GM12878 (cell line): ENCODE results near the gene ANKFY1. TPM values are rescaled to one million over a fixed set of nuclear protein-coding genes. Genes with fewer than 3 reads are reported as not detected.

Experiments used
- ATAC-seq: fragments of 200-7000 bp; cut with Tn5 transposase; 3 replicates; pipeline ENCODE4 v1.9.1; 2020; ENCODE audit warnings: mild to moderate bottlenecking, moderate library complexity
- BruUV-seq: library from RNA; stranded (reverse); fragments of 400-500 nt; replicated peaks from 2 replicates; lab custom pipeline; 2021; lab: Mats Ljungman, UMichigan
- CTCF ChIA-PET: fragments of 300-600 bp; sonication (Branson Sonifier 250); formaldehyde crosslinking; extraction: SDS; loops from one replicate; lab custom pipeline; 2021; ENCODE audit warnings: inconsistent platforms; lab: Yijun Ruan, JAX
- POLR2A ChIA-PET: fragments of 350-600 bp; formaldehyde crosslinking; extraction: SDS; loops from one replicate; lab custom pipeline; 2021; ENCODE audit warnings: inconsistent platforms; lab: Charles Lee
- RAD21 ChIA-PET: fragments of 300-600 bp; sonication (Branson Sonifier 250); formaldehyde crosslinking; loops from one replicate; lab custom pipeline; 2023; ENCODE audit warnings: antibody characterized with exemption; ENCODE audit not compliant: unreplicated experiment; lab: Charles Lee
- SMC1A ChIA-PET: fragments of 300-600 bp; sonication (Branson Sonifier 250); formaldehyde crosslinking; loops from one replicate; lab custom pipeline; 2023; ENCODE audit not compliant: unreplicated experiment, uncharacterized antibody; lab: Charles Lee
- DNase-seq: peaks from one replicate; pipeline ENCODE4 v3.0.0-alpha.2; 2011; ENCODE audit warnings: low read depth, low spot score
- FAIRE-seq: peaks from 3 replicates; lab custom pipeline; 2011; peaks lifted over from hg19 to GRCh38; lab: Jason Lieb, UNC
- H2AFZ ChIP-seq: 2 replicates; pipeline ENCODE4 v1.6.0; 2011; ENCODE audit warnings: low read depth, low read length, control low read depth; ENCODE audit not compliant: control insufficient read depth
- H3K27ac ChIP-seq: 2 replicates; pipeline ENCODE4 v1.5.1; 2011; ENCODE audit warnings: control low read depth; ENCODE audit not compliant: control insufficient read depth, insufficient read depth
- H3K27me3 ChIP-seq, 2 experiments: replicated peaks in 1 of 2; 2 replicates each; pipeline versions ENCODE4 v1.6.0 to v1.6.1; 2011; ENCODE audit warnings: low read length in 1 of 2; ENCODE audit not compliant: control insufficient read depth in 2 of 2, insufficient read depth in 2 of 2
- H3K36me3 ChIP-seq, 2 experiments: 2 replicates each; pipeline ENCODE4 v1.5.1; 2011; ENCODE audit warnings: low read length in 1 of 2; ENCODE audit not compliant: control insufficient read depth in 2 of 2, insufficient read depth in 2 of 2
- H3K4me1 ChIP-seq: 2 replicates; pipeline ENCODE4 v1.6.1; 2011; ENCODE audit warnings: mild to moderate bottlenecking, low read length, moderate library complexity, mixed read lengths; ENCODE audit not compliant: control insufficient read depth, insufficient read depth
- H3K4me2 ChIP-seq: 2 replicates; pipeline ENCODE4 v1.6.0; 2011; ENCODE audit warnings: control low read depth; ENCODE audit not compliant: control insufficient read depth, insufficient read depth
- H3K4me3 ChIP-seq: fragments of 200-600 bp; sonication (generic); 2 replicates; pipeline ENCODE4 v1.5.1; 2016
- H3K79me2 ChIP-seq: 2 replicates; pipeline ENCODE4 v1.6.0; 2011; ENCODE audit warnings: low read length; ENCODE audit not compliant: control insufficient read depth, insufficient read depth
- H3K9ac ChIP-seq: 2 replicates; pipeline ENCODE4 v1.8.0; 2011; ENCODE audit warnings: low read length, control low read depth, mixed read lengths; ENCODE audit not compliant: control insufficient read depth, insufficient read depth
- H3K9me3 ChIP-seq: replicated peaks from 3 replicates; pipeline ENCODE4 v1.5.1; 2011; ENCODE audit warnings: mild to moderate bottlenecking, low read length; ENCODE audit not compliant: control insufficient read depth, insufficient read depth
- H4K20me1 ChIP-seq: 2 replicates; pipeline ENCODE4 v1.6.0; 2011; ENCODE audit not compliant: control insufficient read depth, insufficient read depth
- CBFB ChIP-seq: IDR thresholded peaks from 2 replicates; pipeline ENCODE4 v1.6.1; 2016; ENCODE audit warnings: antibody characterized with exemption, low read depth
- CHD2 ChIP-seq: IDR thresholded peaks from 2 replicates; pipeline ENCODE4 v1.6.1; 2011; ENCODE audit warnings: low read depth, low read length, improper control_type of control experiment, borderline replicate concordance
- CREB1 ChIP-seq: IDR thresholded peaks from 2 replicates; pipeline ENCODE4 v1.6.1; 2012; ENCODE audit warnings: low read depth, mild to moderate bottlenecking, inconsistent platforms
- E4F1 ChIP-seq: fragments of 450-650 bp; IDR thresholded peaks from 2 replicates; pipeline ENCODE4 v1.6.1; 2018; ENCODE audit warnings: borderline replicate concordance, mild to moderate bottlenecking; ENCODE audit not compliant: partially characterized antibody
- JUND ChIP-seq: IDR thresholded peaks from 2 replicates; pipeline ENCODE4 v1.6.1; 2012; ENCODE audit warnings: low read depth, mild to moderate bottlenecking, low read length, improper control_type of control experiment, moderate library complexity
- SMC3 ChIP-seq: IDR thresholded peaks from 2 replicates; pipeline ENCODE4 v1.6.1; 2011; ENCODE audit warnings: low read length, improper control_type of control experiment, borderline replicate concordance
- TBL1XR1 ChIP-seq: IDR thresholded peaks from 2 replicates; pipeline ENCODE4 v1.6.1; 2012; ENCODE audit warnings: low read depth, low read length, improper control_type of control experiment
- ZNF687 ChIP-seq: fragments of 450-650 bp; IDR thresholded peaks from 2 replicates; pipeline ENCODE4 v1.6.1; 2017; ENCODE audit warnings: mild to moderate bottlenecking, moderate library complexity
- WGBS: methylation state at CpG from one replicate; pipeline ENCODE4 v1.1.6; 2016; ENCODE audit warnings: low lambda C conversion rate; ENCODE audit not compliant: insufficient replicate concordance, insufficient coverage; ENCODE audit errors: missing lambda C conversion rate; 5-methylcytosine and 5-hydroxymethylcytosine counted together
- in situ Hi-C: fragments of 300-500 bp; cut with MboI; formaldehyde crosslinking; loops from 9 replicates; pipeline ENCODE4 v1.14.3; 2018; ENCODE audit warnings: mixed read lengths
- intact Hi-C: fragments of 100-400 bp; cut with micrococcal nuclease; formaldehyde crosslinking; loops from one replicate; pipeline ENCODE4 v1.14.2; 2022; ENCODE audit not compliant: unreplicated experiment
- polyA plus RNA-seq, 11 experiments: library from polyadenylated mRNA; depleted of rRNA in 4 of 11; unstranded in 6 of 11; stranded (reverse) in 5 of 11; fragments of >200 nt; fragmentation: Nextera tagmentation in 4 of 11; fragmentation: Illumina TruSeq in 1 of 11; extraction: Ambion mirVana in 4 of 11; extraction: Trizol in 1 of 11; gene quantifications; 1 replicate in 1 of 11; 2 replicates in 10 of 11; pipeline versions ENCODE4 v1.2.1 to v1.2.3, GENCODE V29; 2011 to 2016; ENCODE audit warnings: inconsistent platforms in 2 of 11, missing spikeins in 2 of 11, low read depth in 1 of 11
- total RNA-seq, 4 experiments: library from RNA; depleted of rRNA in 3 of 4; stranded (reverse); fragments of >200 nt in 3 of 4; fragmentation: Illumina TruSeq in 1 of 4; extraction: Trizol in 1 of 4; gene quantifications; 2 replicates each; pipeline versions ENCODE4 v1.2.1 to v1.2.3, GENCODE V29; 2013 to 2021
- TF ChIP-seq, protein P1 (sequence below): fragments of 450-650 bp; formaldehyde crosslinking; IDR thresholded peaks from 2 replicates; pipeline ENCODE4 v1.5.0; 2022; ENCODE audit warnings: mild to moderate bottlenecking, missing genetic modification characterization

Gene ANKFY1
- total and polyA plus RNA-seq, 10 of the 15 experiments (the other 5 are each of a cell fraction or from before 2014, with no cell fraction given): 3.0 to 27.7 (median 16.4) TPM

DNA sequence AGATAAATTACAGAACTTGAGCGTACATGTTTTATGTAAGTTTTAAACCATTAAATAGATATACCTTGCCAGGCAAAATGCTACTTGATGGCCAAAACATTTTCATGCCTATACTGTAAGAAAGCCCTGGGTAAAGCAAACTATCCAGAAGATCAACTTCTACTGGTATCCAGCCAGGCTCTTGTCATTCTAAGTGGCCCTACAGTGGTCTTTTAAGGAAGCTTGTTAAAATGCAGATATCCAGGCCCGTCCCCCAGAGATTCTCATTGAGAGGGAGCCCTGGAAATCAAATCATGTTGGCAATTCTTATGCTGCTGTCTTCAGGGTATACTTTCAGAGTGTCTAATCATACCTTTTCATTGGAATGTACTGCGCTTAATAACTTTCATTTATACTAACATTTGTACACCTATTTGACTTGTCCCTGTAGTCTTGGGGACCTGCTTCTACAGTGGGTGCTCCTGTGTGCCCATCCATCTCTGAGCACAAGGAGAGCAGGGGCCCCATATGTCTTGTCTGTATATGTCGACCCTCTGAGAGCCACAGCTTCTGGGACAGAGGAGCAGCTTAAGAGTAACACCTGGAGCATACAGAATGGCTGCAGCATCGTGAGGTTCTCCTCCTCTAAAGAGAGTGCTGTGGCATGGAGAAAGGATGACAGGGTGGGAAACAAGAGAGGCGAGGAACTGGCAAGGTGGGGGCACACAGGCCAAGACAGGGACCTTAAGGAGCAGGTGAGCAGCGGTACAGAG is 43.6 kb upstream of the ANKFY1 start (continued):
- TF ChIP-seq E4F1 (no peak), CHD2 (no peak)

DNA sequence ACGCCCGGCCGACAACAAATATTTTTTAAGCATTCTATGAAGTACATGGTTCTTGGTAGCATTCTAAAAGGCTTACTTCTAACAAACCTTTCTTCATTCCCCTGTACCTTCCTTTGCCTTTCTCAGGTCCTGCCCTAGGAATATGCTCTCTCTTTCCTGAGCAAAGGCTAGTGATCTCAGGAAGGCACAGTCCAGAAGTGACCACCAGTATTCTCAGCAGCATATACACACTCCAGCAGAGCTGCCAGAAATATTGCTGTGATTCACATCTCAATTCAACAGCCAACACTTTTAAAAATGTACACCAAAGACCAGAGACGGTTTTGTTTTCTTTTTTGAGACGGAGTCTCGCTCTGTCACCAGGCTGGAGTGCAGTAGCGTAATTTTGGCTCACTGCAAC is 41.4 kb upstream of the ANKFY1 start:
- Histone ChIP-seq H4K20me1 (peaks cover 5% of the 10 kb centered on the region; the same call in 1 of the 2 replicates), H3K4me1 (peaks cover 5% of the 10 kb centered on the region; the same call in 1 of the 2 replicates), H3K4me3 (no peak overlapping the region), H3K27ac (no peak overlapping the region), H3K27me3 (no peaks in the 10 kb centered on the region), H2AFZ (no peak overlapping the region), H3K9me3 (no peaks in the 10 kb centered on the region), H3K4me2 (no peak overlapping the region), H3K9ac (no peak overlapping the region), H3K36me3 (peaks cover 16 to 25% of the 10 kb centered on the region in 2 experiments), H3K79me2 (peaks cover 36% of the 10 kb centered on the region)
- no peak for FAIRE-seq
- RAD21 ChIA-PET: interaction anchor here (4.9 kb wide), 1 partner anchor 89 kb away, joined by 22 read pairs; no protein-coding TSS in a partner anchor
- in situ Hi-C loops (no loop called here), intact Hi-C loops (loop anchor here (2.0 kb wide), 1 partner anchor 108 kb away; no protein-coding TSS in a partner anchor)
- BruUV-seq: no TSS peak
- 85% methylated on average over 7 of the region's 7 CpGs for WGBS
- POLR2A ChIA-PET: no interaction called here
- DNase-seq: no peak
- ATAC-seq: no peak
- CTCF ChIA-PET: interaction anchor here (0.7 to 2.4 kb wide), 6 partner anchors 10 to 117 kb away, joined by 3 to 11 read pairs (median 6); no protein-coding TSS in a partner anchor
- SMC1A ChIA-PET: interaction anchor here (4.8 kb wide), 1 partner anchor 89 kb away, joined by 22 read pairs; no protein-coding TSS in a partner anchor
- TF ChIP-seq TBL1XR1 (no peak), SMC3 (no peak), CREB1 (no peak), JUND (no peak), CBFB (no peak), ZNF687 (no peak)
- TF ChIP-seq, protein P1, sequence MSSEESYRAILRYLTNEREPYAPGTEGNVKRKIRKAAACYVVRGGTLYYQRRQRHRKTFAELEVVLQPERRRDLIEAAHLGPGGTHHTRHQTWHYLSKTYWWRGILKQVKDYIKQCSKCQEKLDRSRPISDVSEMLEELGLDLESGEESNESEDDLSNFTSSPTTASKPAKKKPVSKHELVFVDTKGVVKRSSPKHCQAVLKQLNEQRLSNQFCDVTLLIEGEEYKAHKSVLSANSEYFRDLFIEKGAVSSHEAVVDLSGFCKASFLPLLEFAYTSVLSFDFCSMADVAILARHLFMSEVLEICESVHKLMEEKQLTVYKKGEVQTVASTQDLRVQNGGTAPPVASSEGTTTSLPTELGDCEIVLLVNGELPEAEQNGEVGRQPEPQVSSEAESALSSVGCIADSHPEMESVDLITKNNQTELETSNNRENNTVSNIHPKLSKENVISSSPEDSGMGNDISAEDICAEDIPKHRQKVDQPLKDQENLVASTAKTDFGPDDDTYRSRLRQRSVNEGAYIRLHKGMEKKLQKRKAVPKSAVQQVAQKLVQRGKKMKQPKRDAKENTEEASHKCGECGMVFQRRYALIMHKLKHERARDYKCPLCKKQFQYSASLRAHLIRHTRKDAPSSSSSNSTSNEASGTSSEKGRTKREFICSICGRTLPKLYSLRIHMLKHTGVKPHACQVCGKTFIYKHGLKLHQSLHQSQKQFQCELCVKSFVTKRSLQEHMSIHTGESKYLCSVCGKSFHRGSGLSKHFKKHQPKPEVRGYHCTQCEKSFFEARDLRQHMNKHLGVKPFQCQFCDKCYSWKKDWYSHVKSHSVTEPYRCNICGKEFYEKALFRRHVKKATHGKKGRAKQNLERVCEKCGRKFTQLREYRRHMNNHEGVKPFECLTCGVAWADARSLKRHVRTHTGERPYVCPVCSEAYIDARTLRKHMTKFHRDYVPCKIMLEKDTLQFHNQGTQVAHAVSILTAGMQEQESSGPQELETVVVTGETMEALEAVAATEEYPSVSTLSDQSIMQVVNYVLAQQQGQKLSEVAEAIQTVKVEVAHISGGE (CRISPR knock-in tag): no peak
